PC-9 (cell line): ENCODE measurements around the gene MTA1.

Source experiments
- CTCF ChIP-seq: fragments of 200-600 bp; sonication (generic); conservative IDR thresholded peaks from 2 replicates; pipeline ENCODE4 v1.6.1; 2017; ENCODE audit warnings: mixed run types, antibody characterized with exemption, mild to moderate bottlenecking, moderate library complexity
- EZH2 ChIP-seq: fragments of 200-600 bp; sonication (generic); IDR thresholded peaks from 2 replicates; pipeline ENCODE4 v1.8.0; 2017; ENCODE audit warnings: antibody characterized with exemption, low read depth

GRCh38 chr14:105472486-105472991 is 52.9 kb downstream of the MTA1 start:
- no peak for TF ChIP-seq EZH2
- TF ChIP-seq CTCF = no peak
